Stimulated activated CD4-positive, alpha-beta T cell treated with anti-CD3 and anti-CD28 coated beads, Interleukin-4, amount 100 ng/mL, for 4 hours (primary cell): ENCODE data around the gene HIP1R.
"Not testable (repeated sequence)": the region's sequence is repeated elsewhere in the genome, so short reads cannot be mapped to it uniquely, and the experiment has no call there.

Experiments used
- DNase-seq, 2 experiments: peaks; one replicate each; pipeline ENCODE4 v3.0.0-alpha.2; 2020

The HIP1R gene

GRCh38 chr12:122894193-122895121 lies 59.2 kb downstream of the HIP1R start:
- DNase-seq = no peak

- no peak for DNase-seq
These were observed 60.1 kb downstream of the HIP1R start for GRCh38 chr12:122895320-122895703.

- DNase-seq = peak; percentile 80 to 86
These were observed 60.7 kb downstream of the HIP1R start, which contains the start of gene VPS37B for GRCh38 chr12:122895704-122896636. TSS of gene VPS37B (minus strand) at chr12:122896124. CDS start at chr12:122896062, 62 bp downstream.

- no peak for DNase-seq
These were observed 61.4 kb downstream of the HIP1R start for GRCh38 chr12:122896662-122897061.

- no peak for DNase-seq
These were observed 64.6 kb downstream of the HIP1R start for GRCh38 chr12:122899887-122900286.

GRCh38 chr12:122902854-122903692 lies 67.8 kb downstream of the HIP1R start:
- DNase-seq = no peak

GRCh38 chr12:122903693-122904034 lies 68.4 kb downstream of the HIP1R start:
- DNase-seq = no peak

GRCh38 chr12:122905258-122905657 lies 70.0 kb downstream of the HIP1R start:
- DNase-seq = not testable (repeated sequence)

- no peak for DNase-seq
These were observed 73.7 kb downstream of the HIP1R start for GRCh38 chr12:122908915-122909314.

GRCh38 chr12:122909442-122910288 lies 74.4 kb downstream of the HIP1R start:
- no peak for DNase-seq
